ENCODE measurements around the gene DNAAF2.

DNAAF2 gene

GRCh38 chr14:49617852-49618519 lies 17.1 kb downstream of the DNAAF2 start:
- Histone ChIP-seq H3K4me2 (ENCODE audit: low read depth, low read length, poor library complexity, severe bottlenecking) (peak overlapping the region; percentile 89), H3K36me3 (ENCODE audit: low read length) (peaks cover 21% of the 10 kb centered on the region), H3K9ac (ENCODE audit: low read length) (no peak overlapping the region), H3K27ac (ENCODE audit: low read depth, low read length) (peak overlapping the region; percentile 17; the same call in 1 of the 2 replicates), H4K20me1 (ENCODE audit: low read depth, low read length) (peaks cover 14% of the 10 kb centered on the region), H2AFZ (ENCODE audit: low read depth, low read length, severe bottlenecking) (no peak overlapping the region), H3K9me3 (ENCODE audit: insufficient read depth, low read length) (no peaks in the 10 kb centered on the region), H3K27me3 (ENCODE audit: low read length) (no peaks in the 10 kb centered on the region), H3F3A (ENCODE audit: insufficient read depth) (peaks cover 43% of the 10 kb centered on the region), H3K9me2 (replicated peaks; ENCODE audit: insufficient read depth, low read length) (no peaks in the 10 kb centered on the region), H3K79me2 (ENCODE audit: insufficient read depth, low read length) (peaks cover 70% of the 10 kb centered on the region), H3K4me3 (ENCODE audit: insufficient read depth, low read length, poor library complexity, severe bottlenecking) (no peak overlapping the region)
- TF ChIP-seq EZH2phosphoT487 (conservative IDR thresholded peaks at IDR 0.05; ENCODE audit: low read length), result no peak
- TF ChIP-seq CTCF (IDR thresholded peaks at IDR 0.05; ENCODE audit: insufficient read depth, low read length, poor library complexity, severe bottlenecking), result no peak

GRCh38 chr14:49615776-49616175 lies 19.3 kb downstream of the DNAAF2 start:
- H3F3A ChIP-seq (ENCODE audit: insufficient read depth), result peaks cover 45% of the 10 kb centered on the region
- H3K27ac ChIP-seq (ENCODE audit: low read depth, low read length), result no peak overlapping the region
- H4K20me1 ChIP-seq (ENCODE audit: low read depth, low read length), result no peaks in the 10 kb centered on the region; the same call in 1 of the 2 replicates
- H3K27me3 ChIP-seq (ENCODE audit: low read length), result no peaks in the 10 kb centered on the region
- peaks cover 70% of the 10 kb centered on the region for H3K79me2 ChIP-seq (ENCODE audit: insufficient read depth, low read length)
- no peak overlapping the region for H3K4me3 ChIP-seq (ENCODE audit: insufficient read depth, low read length, poor library complexity, severe bottlenecking)
- H3K9ac ChIP-seq (ENCODE audit: low read length), result no peak overlapping the region
- no peak overlapping the region for H2AFZ ChIP-seq (ENCODE audit: low read depth, low read length, severe bottlenecking)
- no peaks in the 10 kb centered on the region for H3K9me2 ChIP-seq (replicated peaks; ENCODE audit: insufficient read depth, low read length)
- H3K36me3 ChIP-seq (ENCODE audit: low read length), result peaks cover 21% of the 10 kb centered on the region
- no peak overlapping the region for H3K4me2 ChIP-seq (ENCODE audit: low read depth, low read length, poor library complexity, severe bottlenecking)
- TF ChIP-seq CTCF (IDR thresholded peaks at IDR 0.05; ENCODE audit: insufficient read depth, low read length, poor library complexity, severe bottlenecking), result no peak
- no peak for TF ChIP-seq EZH2phosphoT487 (conservative IDR thresholded peaks at IDR 0.05; ENCODE audit: low read length)
- no peaks in the 10 kb centered on the region for H3K9me3 ChIP-seq (ENCODE audit: insufficient read depth, low read length)

GRCh38 chr14:49614196-49614595 lies 20.8 kb downstream of the DNAAF2 start:
- Histone ChIP-seq H3K4me3 (ENCODE audit: insufficient read depth, low read length, poor library complexity, severe bottlenecking) (no peak overlapping the region), H4K20me1 (ENCODE audit: low read depth, low read length) (no peaks in the 10 kb centered on the region; the same call in 1 of the 2 replicates), H3K36me3 (ENCODE audit: low read length) (peaks cover 21% of the 10 kb centered on the region), H3K79me2 (ENCODE audit: insufficient read depth, low read length) (peaks cover 71% of the 10 kb centered on the region), H3K9me2 (replicated peaks; ENCODE audit: insufficient read depth, low read length) (no peaks in the 10 kb centered on the region), H3K4me2 (ENCODE audit: low read depth, low read length, poor library complexity, severe bottlenecking) (no peak overlapping the region), H3F3A (ENCODE audit: insufficient read depth) (peaks cover 45% of the 10 kb centered on the region), H3K9me3 (ENCODE audit: insufficient read depth, low read length) (no peaks in the 10 kb centered on the region), H3K27me3 (ENCODE audit: low read length) (no peaks in the 10 kb centered on the region), H3K9ac (ENCODE audit: low read length) (no peak overlapping the region), H3K27ac (ENCODE audit: low read depth, low read length) (no peak overlapping the region; the same call in 1 of the 2 replicates), H2AFZ (ENCODE audit: low read depth, low read length, severe bottlenecking) (no peak overlapping the region)
- TF ChIP-seq CTCF (IDR thresholded peaks at IDR 0.05; ENCODE audit: insufficient read depth, low read length, poor library complexity, severe bottlenecking), result no peak
- no peak for TF ChIP-seq EZH2phosphoT487 (conservative IDR thresholded peaks at IDR 0.05; ENCODE audit: low read length)
